Activated CD4-positive, alpha-beta T cell treated with anti-CD3 and anti-CD28 coated beads, Interleukin-2, amount 10 ng/mL, durations not matched to agents 24 days and 14 days (primary cell): Measurements from ENCODE around the gene OR6A2. TPM values are rescaled to one million over a fixed set of nuclear protein-coding genes. Genes with fewer than 3 reads are reported as not detected.
"Not testable (repeated sequence)": the region's sequence is repeated elsewhere in the genome, so short reads cannot be mapped to it uniquely, and the experiment has no call there.

Experiments
- DNase-seq: peaks from one replicate; pipeline ENCODE4 v3.0.0; 2022
- H3K27ac Mint-ChIP-seq: one replicate; pipeline ENCODE4 v1.8.0; 2022; ENCODE audit warnings: mild to moderate bottlenecking, mixed read lengths
- H3K27me3 Mint-ChIP-seq: one replicate; pipeline ENCODE4 v1.8.0; 2022; ENCODE audit warnings: mixed read lengths
- H3K36me3 Mint-ChIP-seq: one replicate; pipeline ENCODE4 v1.8.0; 2022; ENCODE audit warnings: low read depth, mild to moderate bottlenecking, mixed read lengths
- H3K4me1 Mint-ChIP-seq: one replicate; pipeline ENCODE4 v1.8.0; 2021; ENCODE audit warnings: mixed read lengths
- H3K4me3 Mint-ChIP-seq: one replicate; pipeline ENCODE4 v1.8.0; 2022; ENCODE audit warnings: mild to moderate bottlenecking, moderate library complexity, mixed read lengths
- H3K9me3 Mint-ChIP-seq: one replicate; pipeline ENCODE4 v1.8.0; 2021; ENCODE audit warnings: mixed read lengths
- intact Hi-C: fragments of 100-400 bp; cut with micrococcal nuclease; formaldehyde crosslinking; loops from one replicate; pipeline ENCODE4 v1.15.1; 2023
- total RNA-seq: library from RNA; stranded (reverse); gene quantifications from 2 replicates; pipeline ENCODE4 v1.2.3, GENCODE V29; 2022

The OR6A2 gene
- total RNA-seq, 1 donor from 2014 or later = 0.35 TPM

DNA sequence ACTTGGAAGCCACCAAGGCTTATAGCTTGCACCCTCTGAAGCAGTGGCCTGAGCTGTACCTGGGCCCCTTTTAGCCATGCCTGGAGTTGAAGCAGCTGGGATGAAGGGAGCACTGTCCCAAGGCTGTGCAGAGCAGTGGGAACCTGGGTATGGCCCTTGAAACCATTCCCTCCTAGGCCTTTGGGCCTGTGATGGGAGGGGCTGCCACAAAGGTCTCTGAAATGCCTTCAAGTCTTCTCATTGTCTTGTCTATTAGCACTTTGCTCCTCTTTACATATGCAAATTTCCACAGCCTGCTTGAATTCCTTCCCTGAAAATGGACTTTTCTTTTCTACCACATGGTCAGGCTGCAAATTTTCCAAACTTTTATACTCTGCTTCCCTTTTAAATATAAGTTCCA is 1.6 kb upstream of the OR6A2 start:
- H3K4me3 Mint-ChIP-seq, H3K9me3 Mint-ChIP-seq, DNase-seq, H3K36me3 Mint-ChIP-seq, intact Hi-C loops, H3K4me1 Mint-ChIP-seq, H3K27ac Mint-ChIP-seq: not testable (repeated sequence)
- peaks cover 13% of the 10 kb centered on the region for H3K27me3 Mint-ChIP-seq

DNA sequence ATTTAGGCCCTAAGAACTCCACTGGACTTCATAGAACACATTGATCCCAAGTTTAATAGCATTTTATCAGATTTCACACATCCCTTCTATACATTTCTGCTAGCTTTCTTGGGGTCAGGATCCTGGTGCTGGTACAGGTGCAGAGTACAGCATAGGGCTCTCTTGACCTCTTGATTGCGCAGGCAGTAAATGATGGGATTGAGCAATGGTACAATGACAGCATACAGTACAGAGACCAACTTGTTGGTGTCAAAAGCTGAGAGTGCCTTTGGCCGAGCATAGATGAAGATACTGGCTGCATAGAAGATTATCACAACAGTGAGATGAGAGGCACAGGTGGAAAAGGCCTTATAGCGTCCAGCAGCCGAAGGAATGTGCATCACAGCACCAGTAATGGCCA is 4.8 kb downstream of the OR6A2 start:
- H3K4me1 Mint-ChIP-seq = no peaks in the 10 kb centered on the region
- intact Hi-C loops = no loop called here
- H3K36me3 Mint-ChIP-seq = no peaks in the 10 kb centered on the region
- H3K4me3 Mint-ChIP-seq = no peak overlapping the region
- H3K9me3 Mint-ChIP-seq = no peaks in the 10 kb centered on the region
- no peak for DNase-seq
- peaks cover 7% of the 10 kb centered on the region for H3K27me3 Mint-ChIP-seq
- H3K27ac Mint-ChIP-seq = no peak overlapping the region

DNA sequence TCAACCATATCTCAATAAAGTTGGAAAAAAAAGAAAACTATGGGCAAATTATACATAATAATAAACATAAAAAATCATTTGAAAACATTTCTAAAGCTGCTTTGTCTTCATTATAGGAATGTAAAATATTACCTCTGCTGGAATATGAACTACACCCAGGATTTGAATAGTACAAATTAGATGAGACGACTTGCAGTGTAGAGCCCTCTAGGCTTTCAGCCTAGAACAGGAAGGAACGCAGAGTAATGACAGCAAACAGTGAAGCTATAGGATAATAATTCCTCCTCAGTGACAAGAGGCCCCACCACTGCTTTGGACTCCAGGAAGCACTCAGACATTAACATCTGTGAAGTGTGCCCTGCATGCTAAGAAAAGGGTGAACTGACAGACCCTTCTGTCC is 8.9 kb downstream of the OR6A2 start:
- H3K27ac Mint-ChIP-seq = no peak overlapping the region
- no peaks in the 10 kb centered on the region for H3K4me1 Mint-ChIP-seq
- H3K36me3 Mint-ChIP-seq = no peaks in the 10 kb centered on the region
- no peak overlapping the region for H3K4me3 Mint-ChIP-seq
- intact Hi-C loops = no loop called here
- H3K9me3 Mint-ChIP-seq = no peaks in the 10 kb centered on the region
- DNase-seq = no peak
- peaks cover 17% of the 10 kb centered on the region for H3K27me3 Mint-ChIP-seq

DNA sequence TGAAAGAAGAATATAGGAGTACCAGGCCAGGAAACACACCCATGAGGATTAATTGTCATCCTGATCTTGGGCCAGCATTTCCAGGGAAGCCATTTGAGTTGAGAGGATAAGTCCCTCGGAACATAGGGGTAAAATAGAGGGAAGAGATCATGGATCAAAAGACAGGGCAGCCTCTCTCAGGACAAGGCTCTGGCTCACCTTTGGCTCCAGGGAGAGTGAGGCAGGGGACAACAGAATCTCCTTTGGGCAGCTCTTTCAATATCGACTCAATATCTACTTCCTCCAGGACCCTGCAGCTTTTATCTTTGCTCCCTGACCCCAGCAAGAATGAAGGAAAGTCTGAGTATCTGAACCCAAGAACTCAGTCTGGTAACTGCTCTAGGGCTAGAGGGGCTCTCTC is 16.8 kb downstream of the OR6A2 start, which contains the start of gene OR2AG1:
Gene OR2AG1 (plus strand): TSS at position 301 of the 400 bp plus-strand sequence. CDS start 2,018 bp downstream, outside the sequence.
- no peak for DNase-seq
- H3K27me3 Mint-ChIP-seq = peaks cover 29% of the 10 kb centered on the region
- no peaks in the 10 kb centered on the region for H3K36me3 Mint-ChIP-seq
- H3K27ac Mint-ChIP-seq = no peak within 1 kb of the TSS
- intact Hi-C loops = no loop called here
- no peaks in the 10 kb centered on the region for H3K4me1 Mint-ChIP-seq
- no peaks in the 10 kb centered on the region for H3K9me3 Mint-ChIP-seq
- H3K4me3 Mint-ChIP-seq = no peak within 1 kb of the TSS

DNA sequence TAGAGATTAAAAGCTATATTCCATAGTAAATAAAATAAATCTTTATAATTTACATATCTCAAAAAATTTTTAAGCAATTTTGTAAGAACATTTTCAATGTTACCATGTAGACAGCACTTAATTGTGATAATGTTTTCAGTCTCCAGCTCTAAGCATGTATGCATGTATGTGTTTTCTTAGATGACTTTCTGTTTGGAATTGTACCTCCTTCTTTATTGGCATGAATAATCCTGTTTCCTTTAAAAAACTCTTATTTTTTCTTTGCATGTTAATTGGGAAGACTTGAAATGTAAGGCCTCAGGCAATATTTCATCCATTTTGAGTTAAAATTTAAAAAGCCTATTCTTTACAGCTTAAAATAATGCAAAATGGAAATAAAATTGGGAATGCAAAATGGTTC is 18.7 kb downstream of the OR6A2 start:
- Mint-ChIP-seq H3K9me3 (no peaks in the 10 kb centered on the region), H3K27me3 (peaks cover 31% of the 10 kb centered on the region), H3K4me1 (no peaks in the 10 kb centered on the region), H3K36me3 (no peaks in the 10 kb centered on the region), H3K4me3 (no peak overlapping the region), H3K27ac (no peak overlapping the region)
- intact Hi-C loops = no loop called here
- no peak for DNase-seq

DNA sequence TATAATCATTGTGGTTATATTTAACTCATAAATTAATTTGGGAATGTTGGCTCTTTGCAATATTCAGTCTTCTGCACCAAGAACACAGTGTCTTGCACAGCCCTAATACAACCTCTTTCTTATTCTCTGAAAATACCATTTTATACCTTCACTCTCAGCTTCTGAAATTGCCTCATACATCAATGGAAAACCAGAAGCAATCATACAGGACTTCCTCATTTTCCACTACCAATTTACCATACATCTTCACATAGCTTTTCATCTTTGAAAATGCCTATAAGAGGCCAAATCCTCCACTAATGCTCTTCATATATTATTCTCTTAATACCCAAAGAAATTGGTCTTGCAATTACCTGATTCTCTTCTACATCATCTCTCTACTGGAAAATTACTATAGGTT is 21.0 kb downstream of the OR6A2 start:
- peaks cover 36% of the 10 kb centered on the region for H3K27me3 Mint-ChIP-seq
- no peak overlapping the region for H3K4me3 Mint-ChIP-seq
- H3K4me1 Mint-ChIP-seq = no peaks in the 10 kb centered on the region
- H3K9me3 Mint-ChIP-seq = no peaks in the 10 kb centered on the region
- DNase-seq = no peak
- intact Hi-C loops = no loop called here
- no peak overlapping the region for H3K27ac Mint-ChIP-seq
- no peaks in the 10 kb centered on the region for H3K36me3 Mint-ChIP-seq

DNA sequence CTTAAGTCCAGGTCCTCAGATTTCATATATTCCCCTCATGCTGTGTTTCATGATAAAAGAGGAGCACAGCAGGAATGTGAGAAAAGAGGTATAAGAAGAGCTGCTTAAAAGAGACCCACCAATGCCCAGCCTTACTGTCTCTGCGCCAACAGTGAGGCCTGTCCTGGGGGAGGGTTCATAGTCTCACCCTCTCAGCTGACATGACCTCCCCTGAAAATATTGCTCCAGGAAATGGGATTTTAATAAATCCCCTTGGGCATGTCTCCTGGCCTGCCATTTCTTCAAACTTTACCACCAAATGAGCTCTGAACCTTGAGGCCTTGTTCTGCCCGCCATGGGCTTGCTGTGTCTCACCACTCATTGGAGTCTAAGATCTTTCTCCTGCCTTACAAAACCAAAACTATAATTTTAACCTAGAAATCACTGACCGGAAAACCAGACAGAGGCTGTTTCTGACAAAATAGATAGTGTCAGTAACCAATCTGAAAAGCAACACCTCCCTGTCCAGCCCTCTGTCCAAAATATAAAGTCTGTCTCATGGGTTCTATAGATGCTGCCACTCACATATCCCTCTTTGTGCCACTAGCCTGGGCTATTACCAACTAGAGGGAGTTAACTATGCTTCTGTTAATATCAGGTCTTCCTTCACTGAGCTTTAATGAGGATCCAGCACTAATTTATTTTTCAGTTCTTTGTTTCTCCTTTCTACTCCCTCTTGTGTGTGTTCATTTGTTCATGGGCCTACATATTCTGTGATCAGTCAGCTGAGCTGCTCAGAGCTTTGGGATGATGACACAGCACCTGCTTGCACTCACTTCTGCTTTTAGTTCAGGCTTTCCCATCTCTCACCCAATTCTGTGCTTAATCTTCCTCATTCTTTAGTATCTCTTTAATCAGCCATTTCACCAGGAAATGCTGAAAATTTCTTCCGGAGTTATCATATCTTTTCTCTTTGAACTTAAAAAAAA is 27.3 kb downstream of the OR6A2 start, which contains the start of gene OR2AG2:
Gene OR2AG2 (minus strand): TSS at position 51 of the 968 bp plus-strand sequence. CDS start 3,019 bp downstream, outside the sequence.
- H3K4me1 Mint-ChIP-seq = no peaks in the 10 kb centered on the region
- H3K27me3 Mint-ChIP-seq = peaks cover 26% of the 10 kb centered on the region

DNA sequence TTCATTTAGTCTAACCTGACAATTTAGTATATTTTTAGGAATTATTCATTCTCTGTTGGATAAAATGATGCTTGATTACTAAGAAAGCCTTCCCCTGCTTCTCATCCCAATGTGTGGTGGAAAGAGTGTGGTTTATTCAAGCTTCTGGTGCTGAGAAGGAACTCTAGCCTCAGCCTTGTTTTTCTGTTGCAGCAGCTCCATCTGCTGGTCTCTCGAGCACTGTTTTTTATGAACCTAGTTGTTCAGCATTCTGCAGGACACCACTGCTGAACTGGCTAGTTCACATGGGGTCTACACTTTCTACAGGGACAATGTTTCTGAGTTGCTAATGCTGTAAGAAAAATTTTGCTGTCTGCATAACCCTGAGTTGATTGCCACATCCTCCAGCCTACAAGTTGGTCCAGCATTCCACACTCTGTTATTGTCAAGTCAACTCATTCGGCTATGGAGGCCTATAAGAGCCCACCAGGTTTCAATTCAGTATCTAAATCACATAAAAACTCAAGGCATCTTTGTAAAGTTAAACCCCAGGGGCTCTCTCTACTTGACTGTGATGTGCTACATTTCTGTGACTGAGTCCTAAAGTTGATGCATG is 42.0 kb downstream of the OR6A2 start:
- no peak overlapping the region for H3K27ac Mint-ChIP-seq
- H3K36me3 Mint-ChIP-seq = no peaks in the 10 kb centered on the region
- DNase-seq = peak; percentile 88
- peaks cover 9% of the 10 kb centered on the region for H3K4me1 Mint-ChIP-seq
- H3K9me3 Mint-ChIP-seq = peaks cover 2% of the 10 kb centered on the region
- H3K27me3 Mint-ChIP-seq = peaks cover 15% of the 10 kb centered on the region
- no peak overlapping the region for H3K4me3 Mint-ChIP-seq
- intact Hi-C loops = loop anchor here (1.0 to 5.0 kb wide), 3 partner anchors 19 to 225 kb away; no protein-coding TSS in a partner anchor

More for the DNA sequence above, 27.3 kb downstream of the OR6A2 start, which contains the start of gene OR2AG2:
- Mint-ChIP-seq H3K9me3 (no peaks in the 10 kb centered on the region), H3K36me3 (no peaks in the 10 kb centered on the region), H3K27ac (no peak within 1 kb of the TSS), H3K4me3 (no peak within 1 kb of the TSS)
- intact Hi-C loops = no loop called here
- no peak for DNase-seq

DNA sequence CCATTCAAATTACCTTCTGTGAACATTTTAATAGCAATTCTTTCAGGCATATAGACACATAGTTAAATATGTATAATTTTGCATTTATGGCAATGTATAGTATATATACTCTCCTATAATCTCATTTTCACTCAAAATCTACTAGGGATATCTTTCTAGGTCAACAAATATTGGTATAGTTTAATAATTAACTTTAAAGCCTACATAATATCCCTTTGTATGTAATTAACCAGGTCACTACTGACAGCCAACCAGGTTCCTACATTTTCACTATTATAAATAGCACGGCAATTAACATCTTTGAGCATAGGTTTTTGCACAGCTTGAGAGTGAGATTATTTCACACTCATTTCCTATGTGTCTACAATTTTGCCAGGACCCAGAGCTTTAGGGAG is 43.5 kb downstream of the OR6A2 start:
- no peak overlapping the region for H3K4me3 Mint-ChIP-seq

DNA sequence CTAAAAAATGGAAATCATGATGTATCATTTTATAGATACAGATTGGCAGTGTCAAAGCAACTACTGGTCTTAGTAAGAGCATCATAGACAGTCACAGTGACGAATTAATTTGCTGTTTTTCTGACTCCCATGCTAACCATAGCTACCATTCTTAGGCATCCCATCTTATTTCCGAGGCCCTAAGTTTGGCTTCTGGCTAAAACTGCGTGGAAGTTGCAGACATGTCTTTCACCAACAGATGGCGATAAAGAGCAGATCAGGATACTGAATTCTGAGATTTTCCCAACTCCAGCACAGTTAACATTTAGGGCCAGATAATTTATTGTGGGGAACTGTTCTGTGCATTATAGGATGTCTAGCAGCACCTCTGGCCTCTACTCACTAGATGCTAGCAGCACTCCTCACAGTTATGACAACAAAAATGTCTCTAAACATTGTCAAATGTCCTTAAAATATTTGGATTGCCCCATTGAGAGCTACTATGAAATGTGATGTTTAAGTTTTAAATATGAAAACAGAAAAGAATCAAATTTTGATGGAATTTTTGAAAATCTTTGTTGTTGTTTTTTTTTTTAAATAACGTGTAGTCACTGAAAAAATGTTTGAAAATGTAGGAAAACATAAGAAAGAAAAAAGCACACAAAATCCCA is 44.1 kb downstream of the OR6A2 start:
- peaks cover 11% of the 10 kb centered on the region for H3K4me1 Mint-ChIP-seq
- H3K27me3 Mint-ChIP-seq = peaks cover 10% of the 10 kb centered on the region
- no peak overlapping the region for H3K4me3 Mint-ChIP-seq
- no peaks in the 10 kb centered on the region for H3K9me3 Mint-ChIP-seq
- DNase-seq = peak; percentile 85
- H3K27ac Mint-ChIP-seq = no peak overlapping the region
- intact Hi-C loops = loop anchor here (1.0 to 5.0 kb wide), 2 partner anchors 9 to 223 kb away; no protein-coding TSS in a partner anchor
- no peaks in the 10 kb centered on the region for H3K36me3 Mint-ChIP-seq

More for the DNA sequence above, 43.5 kb downstream of the OR6A2 start:
- Mint-ChIP-seq H3K9me3 (no peaks in the 10 kb centered on the region), H3K4me1 (peaks cover 9% of the 10 kb centered on the region), H3K27me3 (peaks cover 14% of the 10 kb centered on the region), H3K36me3 (no peaks in the 10 kb centered on the region), H3K27ac (no peak overlapping the region)
- intact Hi-C loops = loop anchor here (1.0 to 5.0 kb wide), 2 partner anchors 10 to 224 kb away; no protein-coding TSS in a partner anchor
- no peak for DNase-seq

DNA sequence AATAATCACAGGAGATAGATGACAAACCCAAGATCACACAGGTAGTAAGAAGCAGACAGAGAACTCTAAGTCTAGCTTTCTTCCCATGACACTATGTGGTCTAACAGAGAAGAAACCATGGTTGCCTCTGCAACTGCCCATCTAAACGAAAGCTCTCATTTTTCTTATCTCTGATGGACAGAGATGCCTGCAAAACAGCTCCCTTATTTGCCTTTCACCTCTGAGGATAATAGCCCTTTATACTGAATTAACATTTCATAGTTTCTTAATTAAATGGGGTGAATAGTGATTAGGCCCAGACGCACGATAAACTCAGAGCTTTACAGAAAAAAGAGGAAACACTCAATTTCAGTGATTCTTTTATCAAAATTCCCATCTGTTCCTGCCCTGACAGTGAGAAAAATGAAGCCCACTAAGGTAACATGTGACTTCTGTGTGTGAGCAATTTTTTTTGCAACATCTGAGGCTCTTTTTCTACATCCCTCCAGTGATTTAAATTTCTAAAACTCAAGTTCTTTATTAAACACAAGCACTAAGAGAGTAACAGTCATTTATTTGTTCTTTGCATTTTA is 52.3 kb downstream of the OR6A2 start:
- DNase-seq = peak; percentile 58
- H3K9me3 Mint-ChIP-seq = no peaks in the 10 kb centered on the region
- H3K4me3 Mint-ChIP-seq = no peak overlapping the region
- no peaks in the 10 kb centered on the region for H3K27me3 Mint-ChIP-seq
- no peak overlapping the region for H3K27ac Mint-ChIP-seq
- H3K36me3 Mint-ChIP-seq = peaks cover 4% of the 10 kb centered on the region
- intact Hi-C loops = loop anchor here (2.0 to 5.0 kb wide), 3 partner anchors 140 to 510 kb away; partner anchors contain the start of genes CAVIN3 and CNGA4
- H3K4me1 Mint-ChIP-seq = peaks cover 26% of the 10 kb centered on the region

DNA sequence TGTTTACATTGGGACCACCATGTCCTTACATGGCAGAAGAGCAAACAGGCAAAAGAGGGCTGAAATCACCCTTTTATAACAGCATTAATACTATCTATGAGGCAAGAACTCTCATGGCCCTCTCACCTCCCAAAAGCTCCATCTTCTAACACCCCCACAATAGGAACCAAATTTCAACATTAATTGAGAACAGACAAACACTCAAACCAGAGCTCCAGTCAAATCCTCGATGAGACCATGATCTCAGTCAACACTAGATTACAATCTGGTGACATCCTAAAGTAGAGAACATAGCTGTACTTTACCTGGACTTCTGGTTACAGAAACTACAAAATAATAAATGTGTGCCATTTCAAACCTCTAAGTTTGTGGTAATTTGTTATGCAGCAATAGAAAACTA is 52.9 kb downstream of the OR6A2 start:
- Mint-ChIP-seq H3K9me3 (no peaks in the 10 kb centered on the region), H3K27ac (no peak overlapping the region), H3K4me3 (no peak overlapping the region), H3K27me3 (no peaks in the 10 kb centered on the region), H3K4me1 (peaks cover 32% of the 10 kb centered on the region), H3K36me3 (peaks cover 4% of the 10 kb centered on the region)
- intact Hi-C loops = loop anchor here (1.0 to 5.0 kb wide), 5 partner anchors 8 to 509 kb away; partner anchors contain the start of genes CAVIN3 and CNGA4
- no peak for DNase-seq

DNA sequence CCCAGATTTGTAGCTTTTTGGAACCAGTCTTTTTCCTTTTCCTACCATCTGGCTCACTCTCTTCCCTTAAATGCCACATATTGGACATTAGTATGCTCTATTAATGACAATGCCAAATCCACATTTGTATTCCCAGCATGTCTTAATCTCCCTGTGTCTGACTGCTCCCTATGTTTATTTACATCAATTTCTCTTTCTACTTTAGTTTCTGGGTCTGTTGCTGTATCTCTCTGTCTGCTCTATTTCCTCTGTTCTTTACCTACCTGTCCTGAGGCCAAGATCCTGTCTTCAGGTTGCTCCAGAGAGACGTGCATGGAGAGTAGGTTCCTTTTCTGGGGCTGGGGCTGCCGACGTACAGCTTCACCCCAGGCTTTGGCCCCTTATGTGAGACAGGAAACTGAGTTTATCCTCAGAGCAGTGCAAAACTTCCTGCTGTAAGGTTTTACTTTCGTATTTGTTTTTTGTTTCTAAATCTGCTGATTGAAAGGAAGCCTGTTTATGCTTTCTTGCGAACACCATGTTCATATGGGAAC is 53.3 kb downstream of the OR6A2 start:
- H3K36me3 Mint-ChIP-seq = peaks cover 4% of the 10 kb centered on the region
- peaks cover 33% of the 10 kb centered on the region for H3K4me1 Mint-ChIP-seq
- no peaks in the 10 kb centered on the region for H3K27me3 Mint-ChIP-seq
- no peak overlapping the region for H3K27ac Mint-ChIP-seq
- intact Hi-C loops = loop anchor here (1.0 to 5.0 kb wide), 5 partner anchors 8 to 509 kb away; partner anchors contain the start of genes CAVIN3 and CNGA4
- H3K9me3 Mint-ChIP-seq = no peaks in the 10 kb centered on the region
- no peak overlapping the region for H3K4me3 Mint-ChIP-seq
- DNase-seq = peak; percentile 87
